Ishikawa (cell line): ENCODE data around the gene ACVR1C.

ENCODE experiments used
- CEBPB ChIP-seq: IDR thresholded peaks from 2 replicates; pipeline ENCODE4 v1.6.1; 2012
- CREB1 ChIP-seq: IDR thresholded peaks from 2 replicates; pipeline ENCODE4 v1.6.1; 2012; ENCODE audit warnings: low read depth
- EGR1 ChIP-seq: IDR thresholded peaks from 2 replicates; pipeline ENCODE4 v1.6.1; 2012
- EP300 ChIP-seq: IDR thresholded peaks from 2 replicates; pipeline ENCODE4 v1.6.1; 2012; ENCODE audit warnings: borderline replicate concordance
- FOXM1 ChIP-seq: IDR thresholded peaks from 2 replicates; pipeline ENCODE4 v1.6.1; 2012; ENCODE audit warnings: low read depth, borderline replicate concordance
- MAX ChIP-seq: IDR thresholded peaks from 2 replicates; pipeline ENCODE4 v1.6.1; 2012
- NFIC ChIP-seq: IDR thresholded peaks from 2 replicates; pipeline ENCODE4 v1.6.1; 2012
- RAD21 ChIP-seq: IDR thresholded peaks from 2 replicates; pipeline ENCODE4 v1.6.1; 2012; ENCODE audit warnings: low read depth
- REST ChIP-seq: IDR thresholded peaks from 2 replicates; pipeline ENCODE4 v1.6.1; 2012; ENCODE audit warnings: low read depth, mild to moderate bottlenecking
- TAF1 ChIP-seq: IDR thresholded peaks from 2 replicates; pipeline ENCODE4 v1.6.1; 2012; ENCODE audit warnings: low read depth, mild to moderate bottlenecking
- TCF12 ChIP-seq: IDR thresholded peaks from 2 replicates; pipeline ENCODE4 v1.6.1; 2012; ENCODE audit warnings: low read depth
- TEAD4 ChIP-seq: IDR thresholded peaks from 2 replicates; pipeline ENCODE4 v1.6.1; 2012
- USF1 ChIP-seq: IDR thresholded peaks from 2 replicates; pipeline ENCODE4 v1.6.1; 2012
- YY1 ChIP-seq: IDR thresholded peaks from 2 replicates; pipeline ENCODE4 v1.6.1; 2012; ENCODE audit warnings: low read depth
- ZBTB7A ChIP-seq: IDR thresholded peaks from 2 replicates; pipeline ENCODE4 v1.6.1; 2012; ENCODE audit warnings: low read depth

Gene ACVR1C

GRCh38 chr2:157536815-157537214 lies 91.8 kb downstream of the ACVR1C start:
- no peak for TF ChIP-seq REST

- TF ChIP-seq MAX (no peak), NFIC (no peak), TAF1 (no peak), RAD21 (no peak), TCF12 (no peak), ZBTB7A (no peak), USF1 (no peak), CEBPB (no peak), CREB1 (no peak), REST (no peak), TEAD4 (no peak), YY1 (no peak), EGR1 (no peak), EP300 (no peak)
Observed at GRCh38 chr2:157528963-157529751, 99.5 kb downstream of the ACVR1C start.

- TF ChIP-seq FOXM1 (no peak), TCF12 (no peak), CREB1 (no peak), USF1 (no peak), YY1 (no peak)
Observed at GRCh38 chr2:157526070-157526469, 102.6 kb downstream of the ACVR1C start.

- TF ChIP-seq CEBPB (no peak), REST (no peak), ZBTB7A (no peak), RAD21 (no peak)
Observed at GRCh38 chr2:157523270-157524247, 105.1 kb downstream of the ACVR1C start.

- TF ChIP-seq CREB1 (no peak), RAD21 (peak; percentile 9; the same call in 1 of the 2 replicates)
Observed at GRCh38 chr2:157509744-157510143, 118.9 kb downstream of the ACVR1C start.
